ENCODE results near the gene CLDN34.

CLDN34 gene

GRCh38 chrX:9927698-9928482 is 39.3 kb upstream of the CLDN34 start:
- no peak overlapping the region for H3K4me3 ChIP-seq (replicated peaks; ENCODE audit: low read depth, low read length)
- TF ChIP-seq CTCF (IDR thresholded peaks at IDR 0.05; ENCODE audit: low read depth, low read length, missing control alignments), result no peak
- no peak for DNase-seq (ENCODE audit: extremely low read depth, low read depth)

- no peak for TF ChIP-seq CTCF (IDR thresholded peaks at IDR 0.05; ENCODE audit: low read depth, low read length, missing control alignments)
- DNase-seq (ENCODE audit: extremely low read depth, low read depth), result no peak
- no peak overlapping the region for H3K4me3 ChIP-seq (replicated peaks; ENCODE audit: low read depth, low read length)
These were observed 31.7 kb upstream of the CLDN34 start for GRCh38 chrX:9935436-9935835.

GRCh38 chrX:9937761-9938160 is 29.4 kb upstream of the CLDN34 start:
- no peak for TF ChIP-seq CTCF (IDR thresholded peaks at IDR 0.05; ENCODE audit: low read depth, low read length, missing control alignments)
- no peak overlapping the region for H3K4me3 ChIP-seq (replicated peaks; ENCODE audit: low read depth, low read length)
- DNase-seq (ENCODE audit: extremely low read depth, low read depth), result no peak

- DNase-seq (ENCODE audit: extremely low read depth, low read depth), result no peak
- no peak overlapping the region for H3K4me3 ChIP-seq (replicated peaks; ENCODE audit: low read depth, low read length)
- no peak for TF ChIP-seq CTCF (IDR thresholded peaks at IDR 0.05; ENCODE audit: low read depth, low read length, missing control alignments)
These were observed 28.6 kb upstream of the CLDN34 start for GRCh38 chrX:9938516-9938915.

- H3K4me3 ChIP-seq (replicated peaks; ENCODE audit: low read depth, low read length), result no peak overlapping the region
- TF ChIP-seq CTCF (IDR thresholded peaks at IDR 0.05; ENCODE audit: low read depth, low read length, missing control alignments), result no peak
- peak; percentile 59 for DNase-seq (ENCODE audit: extremely low read depth, low read depth)
These were observed 26.7 kb upstream of the CLDN34 start for GRCh38 chrX:9940421-9940820.

GRCh38 chrX:9942086-9942485 is 25.1 kb upstream of the CLDN34 start:
- no peak overlapping the region for H3K4me3 ChIP-seq (replicated peaks; ENCODE audit: low read depth, low read length)
- TF ChIP-seq CTCF (IDR thresholded peaks at IDR 0.05; ENCODE audit: low read depth, low read length, missing control alignments), result no peak
- DNase-seq (ENCODE audit: extremely low read depth, low read depth), result no peak

GRCh38 chrX:9943420-9943819 is 23.7 kb upstream of the CLDN34 start:
- no peak for TF ChIP-seq CTCF (IDR thresholded peaks at IDR 0.05; ENCODE audit: low read depth, low read length, missing control alignments)
- no peak overlapping the region for H3K4me3 ChIP-seq (replicated peaks; ENCODE audit: low read depth, low read length)
- no peak for DNase-seq (ENCODE audit: extremely low read depth, low read depth)

Data from HFF-Myc (cell line).